Stimulated activated CD4-positive, alpha-beta T cell treated with anti-CD3 and anti-CD28 coated beads, Interleukin-1b, Interleukin-23, amount 100 ng/mL, for 24 hours (primary cell): Measurements from ENCODE around the gene RAB3A.
"Not testable (repeated sequence)": the region's sequence is repeated elsewhere in the genome, so short reads cannot be mapped to it uniquely, and the experiment has no call there.

ENCODE experiments used
- DNase-seq, 4 experiments: peaks; one replicate each; pipeline ENCODE4 v3.0.0-alpha.2; 2020; ENCODE audit warnings: low read depth in 4 of 4, low spot score in 1 of 4

The RAB3A gene

DNA sequence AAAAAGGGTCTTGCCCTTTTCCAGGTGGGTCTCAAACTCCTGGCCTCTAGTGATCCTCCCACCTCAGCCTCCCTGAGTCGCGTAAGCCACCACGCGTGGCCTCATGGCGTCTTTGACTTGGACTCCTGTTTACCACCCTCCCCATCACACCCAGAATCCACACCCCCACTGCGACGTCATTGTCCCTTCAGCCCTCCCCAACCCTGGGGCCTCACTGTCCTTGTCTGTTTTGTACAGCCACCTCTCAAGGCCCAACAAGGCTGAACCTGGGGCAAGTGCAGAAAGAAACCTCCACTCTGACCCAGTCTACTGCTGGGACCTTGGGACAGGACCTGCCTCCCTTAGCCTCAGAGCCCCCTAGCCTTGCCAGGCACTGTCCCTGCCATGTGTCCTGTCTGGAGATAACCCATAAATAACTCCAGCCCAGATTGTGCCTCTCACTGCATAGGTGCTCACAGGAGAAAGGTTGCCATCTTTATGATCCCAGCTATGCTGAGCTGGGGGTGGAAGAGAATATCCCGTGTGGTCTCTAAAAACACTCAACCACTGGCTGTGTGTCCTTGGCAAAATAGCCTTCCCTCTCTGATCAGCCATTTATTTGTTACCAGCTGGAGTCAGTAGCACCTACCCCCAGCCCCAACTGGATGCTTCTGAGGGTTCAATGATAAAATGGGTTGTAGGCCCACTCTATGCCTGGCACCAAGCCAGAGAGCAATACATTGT, 32.1 kb downstream of the RAB3A start:
- DNase-seq: no peak

DNA sequence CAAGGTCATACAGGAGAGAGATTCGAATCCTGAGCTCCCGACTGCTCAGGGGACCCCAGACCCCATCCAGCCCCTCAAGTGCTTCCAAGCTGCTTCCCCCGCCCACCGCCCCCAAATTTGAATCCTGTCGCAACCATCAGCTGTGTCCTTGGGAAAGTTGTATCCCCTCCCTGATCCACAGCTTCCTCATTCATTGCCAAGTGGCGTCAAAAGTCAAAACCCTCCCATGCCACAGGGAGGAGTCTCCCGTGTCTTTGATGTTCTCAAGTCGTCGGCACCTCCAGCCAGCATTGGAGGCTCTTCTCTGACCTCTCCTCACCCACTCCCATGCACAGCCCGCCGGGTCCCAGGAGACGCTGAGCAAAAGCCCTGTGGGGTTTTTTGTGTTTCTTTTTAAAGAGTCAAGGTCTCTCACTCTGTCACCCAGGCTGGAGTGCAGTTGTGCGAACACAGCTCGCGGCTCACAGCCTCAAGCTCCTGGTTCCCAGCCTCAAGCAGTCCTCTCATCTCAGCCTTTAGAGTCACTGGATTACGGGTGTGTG, 33.1 kb downstream of the RAB3A start:
- no peak for DNase-seq

DNA sequence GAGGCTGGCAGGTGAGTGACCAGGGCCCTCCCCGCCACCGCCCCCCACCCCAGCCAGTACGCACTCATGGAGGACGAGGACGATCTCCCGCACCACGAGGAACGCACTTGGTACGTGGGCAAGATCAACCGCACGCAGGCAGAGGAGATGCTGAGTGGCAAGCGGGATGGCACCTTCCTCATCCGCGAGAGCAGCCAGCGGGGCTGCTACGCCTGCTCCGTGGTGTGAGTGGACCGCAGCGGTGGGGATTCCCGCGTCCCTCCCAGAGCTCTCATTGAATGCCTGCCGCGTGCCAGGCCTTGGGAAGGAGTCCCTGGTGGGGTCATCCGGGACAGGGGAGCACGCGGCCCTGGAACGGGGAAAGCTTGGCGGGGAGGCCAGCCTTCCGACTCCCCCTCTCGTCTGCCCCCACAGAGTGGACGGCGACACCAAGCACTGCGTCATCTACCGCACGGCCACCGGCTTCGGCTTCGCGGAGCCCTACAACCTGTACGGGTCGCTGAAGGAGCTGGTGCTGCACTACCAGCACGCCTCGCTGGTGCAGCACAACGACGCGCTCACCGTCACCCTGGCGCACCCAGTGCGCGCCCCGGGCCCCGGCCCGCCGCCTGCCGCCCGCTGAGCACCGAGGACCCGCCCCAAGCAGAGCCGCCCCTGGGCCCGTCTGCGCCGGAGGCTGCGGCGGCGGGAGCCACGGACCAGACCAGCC, 35.0 kb downstream of the RAB3A start:
- DNase-seq: no peak

DNA sequence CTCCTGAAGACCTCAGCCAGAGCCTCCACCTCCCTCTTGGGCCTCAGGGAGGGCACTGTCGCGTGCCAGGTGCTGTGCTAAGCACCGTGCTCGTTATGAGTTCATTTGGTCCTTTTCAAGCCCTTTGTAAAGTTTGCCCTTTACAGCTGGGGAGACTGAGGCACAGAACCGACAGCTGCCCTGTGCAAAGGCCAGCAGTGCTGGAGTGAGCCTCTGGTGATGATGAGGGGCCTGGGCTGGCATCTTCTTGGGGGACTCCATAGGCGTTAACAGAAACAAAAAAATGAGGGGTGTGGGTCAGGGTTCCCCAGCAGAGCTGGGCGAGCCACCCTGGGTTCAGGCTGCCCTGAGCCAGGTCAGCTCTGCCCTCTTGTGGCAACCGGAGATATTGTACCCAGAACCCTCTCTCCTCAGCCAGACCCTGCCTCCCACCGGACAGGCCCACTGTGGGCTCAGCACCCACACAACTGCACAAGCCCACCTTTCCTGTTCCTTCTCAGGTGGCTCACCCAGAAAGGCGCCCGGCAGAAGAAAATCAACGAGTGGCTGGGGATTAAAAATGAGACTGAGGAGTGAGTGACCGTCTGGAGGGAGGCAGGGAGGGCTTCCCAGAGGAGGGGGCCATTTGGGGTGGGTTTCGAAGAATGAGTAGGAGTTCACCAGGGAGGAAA, 35.7 kb downstream of the RAB3A start:
- peak in 1 of 4 experiments; percentile 39 for DNase-seq

DNA sequence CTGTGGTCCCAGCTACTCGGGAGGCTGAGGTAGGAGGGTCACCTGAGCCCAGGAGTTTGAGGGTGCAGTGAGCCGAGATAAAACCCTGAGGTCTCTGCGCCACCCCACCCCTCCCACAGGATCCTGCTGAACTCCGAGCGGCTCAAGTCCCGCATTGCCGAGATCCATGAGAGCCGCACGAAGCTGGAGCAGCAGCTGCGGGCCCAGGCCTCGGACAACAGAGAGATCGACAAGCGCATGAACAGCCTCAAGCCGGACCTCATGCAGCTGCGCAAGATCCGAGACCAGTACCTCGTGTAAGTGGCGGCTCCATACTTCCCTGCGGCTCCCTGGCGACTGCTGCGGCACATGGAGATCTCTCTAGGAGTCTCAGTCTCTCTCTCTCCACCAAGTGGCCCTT, 36.8 kb downstream of the RAB3A start:
- DNase-seq: no peak

DNA sequence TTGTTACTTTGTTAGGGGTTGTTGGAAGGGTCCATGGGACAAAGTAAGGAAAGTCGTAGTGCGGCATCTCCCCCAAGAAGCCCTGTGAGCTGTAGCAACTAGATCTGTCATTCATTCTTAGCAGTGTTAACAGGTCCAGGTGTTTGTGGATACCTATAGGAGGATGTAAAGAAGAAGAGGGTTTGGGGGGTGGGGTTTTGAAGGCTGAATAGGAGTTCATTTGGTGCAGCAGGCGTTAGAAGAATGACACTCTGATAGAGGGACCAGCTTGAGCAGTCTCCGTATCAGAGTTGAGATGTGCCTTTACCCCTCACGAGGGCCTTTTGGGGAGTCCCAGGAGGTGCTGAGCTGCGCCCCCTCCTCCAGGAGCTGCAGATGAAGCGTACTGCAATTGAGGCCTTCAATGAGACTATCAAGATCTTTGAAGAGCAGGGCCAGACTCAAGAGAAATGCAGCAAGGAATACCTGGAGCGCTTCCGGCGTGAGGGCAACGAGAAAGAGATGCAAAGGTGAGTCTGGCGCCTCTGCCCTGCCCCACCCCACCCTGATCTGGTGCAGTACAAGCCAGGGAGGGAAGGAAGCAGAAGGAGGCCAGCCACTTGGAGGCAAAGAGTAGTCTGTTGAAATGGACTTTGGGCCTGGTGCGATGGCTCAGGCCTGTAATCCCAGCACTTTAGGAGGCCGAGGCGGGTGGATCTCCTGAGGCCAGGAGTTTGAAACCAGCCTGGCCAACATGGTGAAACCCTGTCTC, 37.9 kb downstream of the RAB3A start:
- DNase-seq: no peak

DNA sequence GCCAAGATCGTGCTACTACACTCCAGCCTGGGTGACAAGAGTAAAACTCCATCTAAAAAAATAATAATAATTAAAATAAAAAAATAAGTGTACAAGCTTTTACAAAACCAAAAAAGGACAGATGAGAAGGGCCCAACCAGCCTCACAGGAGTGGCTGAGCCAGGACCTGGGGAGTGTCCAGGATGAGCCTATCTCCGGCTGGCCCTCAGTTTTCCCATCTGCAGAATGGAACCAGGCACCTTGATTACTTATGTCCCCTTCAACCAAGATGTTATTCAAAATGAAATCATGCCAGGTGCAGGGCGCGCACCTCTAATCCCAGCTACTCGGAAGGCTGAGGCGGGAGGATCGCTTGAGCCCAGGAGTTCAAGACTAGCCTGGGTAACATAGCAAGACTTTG, 39.8 kb downstream of the RAB3A start:
- no peak for DNase-seq

DNA sequence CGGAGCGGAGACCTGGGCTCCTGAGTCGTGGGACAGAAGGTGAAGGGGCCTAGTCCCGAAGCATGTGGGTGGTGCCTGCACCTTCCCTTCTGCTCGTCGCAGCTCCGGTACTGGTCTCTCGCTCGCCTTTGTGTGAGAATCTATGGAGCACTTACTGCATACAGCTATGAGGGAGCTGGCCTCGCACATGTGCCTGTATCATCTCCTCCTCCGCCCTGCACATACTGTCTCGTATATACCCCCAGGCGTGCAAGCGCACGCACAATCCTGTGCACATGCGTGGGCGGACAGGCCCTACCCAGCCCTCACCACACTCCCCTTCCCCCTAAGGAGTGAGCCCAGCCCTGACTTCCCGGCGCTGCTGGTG, 42.2 kb downstream of the RAB3A start:
- no peak for DNase-seq

DNA sequence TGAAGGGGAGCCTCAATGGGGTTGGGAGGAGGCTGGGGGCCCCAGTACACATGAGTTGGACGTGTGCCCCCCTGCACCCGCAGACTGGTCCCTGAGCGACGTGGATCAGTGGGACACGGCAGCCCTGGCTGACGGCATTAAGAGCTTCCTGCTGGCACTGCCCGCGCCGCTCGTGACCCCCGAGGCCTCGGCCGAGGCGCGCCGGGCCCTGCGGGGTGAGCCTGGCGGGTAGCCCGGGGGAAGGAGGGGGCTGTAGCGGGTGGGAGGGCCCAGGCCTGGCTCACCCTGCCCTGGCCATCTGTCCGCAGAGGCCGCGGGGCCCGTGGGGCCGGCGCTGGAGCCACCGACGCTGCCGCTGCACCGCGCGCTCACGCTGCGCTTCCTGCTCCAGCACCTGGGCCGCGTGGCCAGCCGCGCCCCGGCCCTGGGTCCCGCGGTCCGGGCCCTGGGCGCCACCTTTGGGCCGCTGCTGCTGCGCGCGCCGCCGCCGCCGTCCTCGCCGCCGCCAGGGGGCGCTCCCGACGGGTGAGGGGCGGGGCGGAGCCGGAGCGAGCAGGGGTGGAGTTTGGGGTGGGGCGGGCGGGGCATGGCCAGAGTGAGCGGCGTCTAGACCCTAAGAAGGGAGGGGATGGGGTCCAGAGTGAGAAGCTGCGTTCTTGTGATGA, 42.7 kb downstream of the RAB3A start:
- DNase-seq: peak; percentile 58 to 79 (median 68)

DNA sequence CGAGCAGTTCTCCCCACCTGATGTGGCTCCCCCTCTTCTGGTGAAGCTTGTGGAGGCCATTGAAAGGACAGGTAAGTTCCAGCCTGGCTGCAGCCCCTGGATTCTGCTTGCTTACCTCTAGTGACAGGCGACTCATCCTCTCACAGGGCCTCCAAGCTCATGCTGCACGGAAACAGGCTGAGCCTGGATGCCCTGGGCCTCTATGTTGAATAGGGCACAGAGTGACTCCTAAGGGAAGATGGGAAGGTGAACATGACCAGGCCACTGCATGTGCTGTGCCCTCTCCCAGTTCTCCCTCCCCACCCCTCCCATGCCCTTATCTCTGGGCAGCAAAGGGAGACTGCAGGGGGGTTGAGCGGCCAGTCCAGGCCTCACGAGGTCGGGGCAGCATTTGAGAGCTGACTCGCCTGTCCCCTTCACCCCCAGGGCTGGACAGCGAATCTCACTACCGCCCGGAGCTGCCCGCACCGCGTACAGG, 43.3 kb downstream of the RAB3A start:
- DNase-seq: no peak

DNA sequence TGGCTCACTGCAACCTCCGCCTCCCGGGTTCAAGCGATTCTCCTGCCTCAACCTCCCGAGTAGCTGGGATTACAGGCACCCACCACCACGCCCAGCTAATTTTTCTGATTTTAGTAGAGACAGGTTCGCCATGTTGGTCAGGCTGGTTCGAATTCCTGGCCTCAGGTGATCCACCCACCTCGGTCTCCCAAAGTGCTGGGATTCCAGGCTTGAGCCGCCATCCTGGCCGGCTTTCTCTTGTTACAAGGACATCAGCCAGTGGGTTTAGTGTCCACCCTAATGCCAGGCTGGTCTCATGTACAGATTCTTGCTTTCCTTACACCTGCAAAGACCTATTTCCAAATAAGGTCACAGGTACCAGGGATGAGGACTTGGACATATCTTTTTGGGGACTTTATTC, 44.0 kb downstream of the RAB3A start:
- DNase-seq: no peak

DNA sequence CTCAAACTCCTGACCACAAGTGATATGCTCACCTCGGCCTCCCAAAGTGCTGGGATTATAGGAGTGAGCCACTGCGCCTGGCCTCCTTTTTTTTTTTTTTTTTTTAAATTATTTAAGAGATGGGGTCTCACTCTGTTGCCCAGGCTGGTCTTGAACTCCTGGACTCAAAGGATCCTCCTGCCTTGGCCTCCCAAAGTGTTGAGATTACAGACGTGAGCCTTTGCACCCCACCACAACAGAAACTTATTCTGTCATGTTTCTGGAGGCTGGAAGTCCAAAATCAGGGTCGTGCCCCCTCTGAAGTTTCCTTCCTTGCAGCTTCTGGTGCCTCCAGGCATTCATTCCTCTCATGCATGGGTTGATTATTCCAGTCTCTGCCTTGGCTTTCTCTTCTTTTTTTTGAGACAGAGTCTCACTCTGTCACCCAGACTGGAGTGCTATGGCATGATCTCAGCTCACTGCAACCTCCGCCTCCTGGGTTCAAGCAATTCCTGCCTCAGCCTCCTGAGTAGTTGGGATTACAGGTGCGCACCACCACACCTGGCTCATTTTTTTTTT, 44.7 kb downstream of the RAB3A start:
- not testable (repeated sequence) for DNase-seq

DNA sequence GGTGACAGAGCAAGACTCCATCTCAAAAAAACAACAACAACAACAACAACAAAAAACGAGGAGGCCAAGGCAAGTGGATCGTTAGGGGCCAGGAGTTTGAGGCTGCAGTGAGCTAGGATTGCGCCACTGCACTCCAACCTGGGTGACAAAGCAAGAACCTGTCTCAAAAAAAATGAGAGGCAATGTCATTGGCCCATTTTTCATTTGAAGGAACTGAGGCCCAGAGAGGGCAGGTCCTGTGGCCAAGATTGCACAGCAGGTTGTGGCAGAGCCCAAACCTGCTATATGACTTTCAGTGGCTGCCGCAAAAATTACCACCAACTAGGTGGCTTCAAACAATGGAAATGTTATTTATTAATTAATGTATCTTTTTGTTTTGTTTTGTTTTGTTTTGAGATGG, 45.4 kb downstream of the RAB3A start:
- DNase-seq: no peak

DNA sequence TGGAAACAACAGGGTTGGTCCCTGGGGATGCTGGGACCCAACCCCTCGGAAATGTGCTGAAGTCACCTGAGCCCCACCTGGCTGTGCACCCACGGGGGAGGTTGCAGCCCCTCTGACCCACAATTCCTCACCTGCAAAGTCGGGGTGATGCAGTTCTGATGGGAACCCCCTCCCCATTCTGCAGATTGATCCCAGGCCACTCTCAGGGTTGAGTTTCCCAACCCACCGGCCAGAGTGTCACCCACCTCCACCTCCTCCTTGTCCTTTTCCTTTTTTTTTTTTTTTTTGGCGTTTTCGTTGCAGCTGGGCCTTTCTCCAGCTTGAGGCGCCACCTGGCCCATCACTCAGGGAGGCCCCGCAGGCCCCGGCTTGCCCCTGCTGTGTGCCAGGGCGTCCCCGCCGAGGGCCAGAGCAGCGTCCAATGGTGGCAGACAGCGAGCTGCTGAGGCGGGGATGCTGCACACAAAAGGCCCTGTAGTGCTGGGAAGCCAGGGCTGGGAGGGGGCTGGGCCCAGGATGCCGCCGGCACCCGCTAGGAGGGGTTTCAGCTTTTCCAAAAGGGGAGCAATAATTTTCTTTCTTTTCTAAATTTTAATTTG, 46.3 kb downstream of the RAB3A start:
- no peak for DNase-seq

DNA sequence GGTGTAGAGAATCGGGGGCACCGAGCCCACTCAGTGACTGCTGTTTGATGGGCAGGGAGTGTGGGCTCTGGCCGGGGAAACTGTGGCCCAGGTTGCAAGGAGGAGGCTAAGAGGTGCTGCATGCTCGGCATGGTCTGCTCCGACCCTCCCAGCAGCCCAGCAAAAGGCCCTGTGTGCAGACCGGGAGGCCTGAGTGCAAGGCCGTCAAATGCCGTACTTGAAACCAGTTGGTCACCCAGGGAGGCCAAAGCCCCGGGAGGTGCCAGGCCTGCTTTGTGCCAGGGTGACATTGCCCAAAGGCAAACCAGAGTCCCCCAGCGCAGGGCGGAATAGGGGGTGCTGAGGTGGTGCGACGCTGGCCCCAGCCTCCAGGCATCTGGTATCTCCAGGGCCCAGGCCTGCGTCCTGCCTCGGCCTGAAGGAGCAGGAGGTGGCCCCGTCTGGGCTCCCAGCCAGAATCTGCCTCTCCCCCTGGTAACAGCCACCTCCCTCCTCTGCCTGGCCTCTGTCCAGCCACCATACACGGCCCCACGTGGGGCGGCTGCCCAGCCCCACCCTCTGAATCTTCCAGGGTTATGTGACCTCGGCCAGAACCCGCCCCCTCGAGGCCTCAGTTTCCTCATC, 46.9 kb downstream of the RAB3A start:
- DNase-seq: no peak

DNA sequence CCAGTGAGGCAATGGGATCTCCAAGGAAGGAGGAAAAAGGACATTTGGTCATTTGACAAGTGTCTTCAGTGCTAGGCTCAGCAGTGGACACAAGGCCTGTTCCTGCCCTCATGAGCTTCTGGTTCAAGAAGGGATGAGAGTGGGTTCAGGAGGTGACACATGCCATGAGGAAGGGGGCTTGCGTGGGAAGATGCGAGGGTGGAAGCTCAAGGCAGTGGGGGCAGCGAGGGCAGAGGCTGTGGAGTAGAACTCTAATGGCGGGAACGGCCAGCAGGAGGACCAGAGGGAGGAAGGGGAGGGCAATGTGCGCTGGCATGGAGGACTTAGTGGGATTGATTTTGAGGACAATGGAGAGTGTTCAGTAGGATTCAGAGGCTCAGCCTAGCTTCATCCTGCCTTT, 47.6 kb downstream of the RAB3A start:
- DNase-seq: no peak

DNA sequence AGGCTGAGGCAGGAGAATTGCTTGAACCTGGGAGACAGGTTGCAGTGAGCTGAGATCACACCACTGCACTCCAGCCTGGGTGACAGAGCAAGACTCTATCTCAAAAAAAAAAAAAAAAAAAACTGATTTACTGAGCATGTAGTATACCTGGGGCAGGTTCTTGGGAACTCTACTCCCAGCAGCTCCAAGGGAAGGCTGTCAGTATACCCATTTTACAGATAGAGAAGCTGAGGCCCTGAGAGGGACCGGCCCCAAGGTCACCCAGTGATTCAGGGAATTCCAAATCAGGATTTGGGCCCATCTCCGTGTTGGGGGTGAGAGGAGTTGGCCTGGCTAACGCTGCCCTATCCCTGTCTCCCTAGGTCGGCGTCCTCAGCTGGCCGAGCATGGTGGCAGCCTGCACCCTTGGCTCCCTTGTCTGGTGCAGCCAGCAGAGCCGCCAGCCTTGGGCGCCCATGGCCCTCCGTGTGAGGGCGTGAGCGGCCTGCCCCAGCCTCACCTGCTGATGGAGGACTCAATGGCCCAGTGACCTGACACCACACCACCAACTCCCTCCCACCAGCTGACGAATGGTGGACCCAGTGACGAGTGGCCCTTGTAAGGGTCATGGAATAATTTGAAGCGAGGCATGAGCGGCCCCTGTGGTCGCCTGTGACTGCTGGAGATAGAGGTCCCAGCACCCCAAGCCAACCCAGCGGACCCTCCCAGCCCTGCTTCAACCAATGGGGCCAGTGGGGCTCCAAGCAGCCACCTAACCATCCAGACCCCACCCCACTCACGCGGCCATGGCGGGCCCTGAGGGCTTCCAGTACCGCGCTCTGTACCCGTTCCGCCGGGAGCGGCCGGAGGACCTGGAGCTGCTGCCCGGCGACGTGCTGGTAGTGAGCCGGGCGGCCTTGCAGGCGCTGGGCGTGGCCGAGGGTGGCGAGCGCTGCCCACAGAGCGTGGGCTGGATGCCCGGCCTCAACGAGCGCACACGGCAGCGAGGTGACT, 48.5 kb downstream of the RAB3A start:
- no peak for DNase-seq

DNA sequence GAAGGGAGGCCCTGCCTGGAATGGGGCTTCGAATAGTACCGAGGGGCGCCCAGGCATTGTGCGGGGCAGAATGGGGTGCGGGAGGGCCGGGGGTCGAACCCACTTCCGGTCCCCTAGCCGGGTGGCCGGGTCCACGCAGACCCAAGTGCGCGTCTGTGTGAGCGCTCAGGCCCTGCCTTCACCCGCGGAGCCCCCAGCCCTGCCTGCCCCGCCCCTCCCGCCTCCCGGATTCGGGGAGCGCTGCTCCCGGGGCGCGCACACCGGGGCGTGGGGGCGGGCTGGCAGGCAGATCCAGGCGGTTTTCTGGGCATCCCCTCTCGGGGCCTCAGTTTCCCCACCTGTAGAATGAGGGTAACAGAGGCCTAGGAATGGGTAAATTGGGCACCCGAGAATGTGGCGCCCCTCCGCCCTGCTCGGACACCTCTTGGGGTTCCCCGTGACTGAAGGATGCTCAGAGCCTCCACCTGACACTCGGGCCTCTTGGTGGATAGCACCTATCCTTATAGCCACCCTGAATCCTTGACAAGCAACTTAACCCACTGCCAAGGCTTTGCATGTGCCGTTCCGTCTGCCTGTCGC, 50.2 kb downstream of the RAB3A start:
- DNase-seq: peak in 2 of 4 experiments; percentile 12 to 25
